HPDE6-E6E7 (cell line): Measurements from ENCODE around the gene LMBR1.
"Not testable (repeated sequence)": the region's sequence is repeated elsewhere in the genome, so short reads cannot be mapped to it uniquely, and the experiment has no call there.

Experiments used
- DNase-seq: peaks from one replicate; pipeline ENCODE4 v3.0.0; 2011; ENCODE audit warnings: missing footprints; ENCODE audit errors: extremely low spot score

Gene LMBR1

GRCh38 chr7:156906200-156906649 is 13.2 kb upstream of the LMBR1 start:
- DNase-seq = no peak

DNA sequence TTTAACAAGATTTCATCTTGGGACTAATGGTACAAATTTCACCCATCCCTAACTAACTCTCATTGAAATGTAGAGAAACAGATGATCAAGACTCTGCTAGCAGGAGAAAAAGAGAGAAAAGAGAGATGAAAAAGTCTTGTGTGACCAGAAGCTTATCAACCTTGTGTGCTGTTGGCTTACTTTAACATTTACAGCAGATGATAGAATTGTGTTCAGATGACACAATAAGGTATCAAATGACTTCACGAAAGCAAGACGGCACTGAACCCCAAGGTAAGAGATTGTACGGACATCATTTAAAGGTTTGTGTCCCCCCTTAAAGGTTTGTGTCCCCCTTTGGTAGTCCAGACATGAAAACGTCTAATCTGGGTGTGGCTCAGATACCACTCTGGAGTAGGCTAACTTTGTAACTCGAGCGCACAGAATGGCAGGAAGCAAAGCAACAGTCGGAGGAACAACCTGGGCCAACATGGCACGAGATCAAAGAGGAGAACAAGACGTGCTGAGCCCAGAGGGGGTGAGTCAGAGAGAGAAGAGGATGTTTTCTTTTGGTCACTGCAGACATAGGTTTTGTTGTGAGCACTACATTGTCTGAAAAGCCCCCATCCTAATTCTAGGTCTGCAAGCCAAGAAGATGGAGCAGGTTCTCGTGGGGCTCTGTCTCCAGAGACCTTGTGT is 10.4 kb upstream of the LMBR1 start:
- DNase-seq = peak; percentile 55

DNA sequence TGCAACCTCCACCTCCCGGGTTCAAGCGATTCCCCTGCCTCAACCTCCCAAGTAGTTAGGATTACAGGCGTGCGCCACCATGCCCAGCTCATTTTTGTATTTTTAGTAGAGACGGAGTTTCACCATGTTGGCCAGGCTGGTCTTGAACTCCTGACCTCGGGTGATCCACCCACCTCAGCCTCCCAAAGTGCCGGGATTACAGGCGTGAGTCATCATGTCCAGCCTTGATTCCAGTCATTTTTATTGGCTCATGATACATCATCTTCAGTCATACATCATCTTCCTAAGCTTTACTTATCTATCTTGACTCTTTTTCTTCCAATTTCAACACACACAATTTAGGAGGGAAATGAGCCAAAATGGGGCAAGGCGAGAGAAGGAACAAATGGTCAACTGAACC is 7.1 kb upstream of the LMBR1 start:
- DNase-seq = not testable (repeated sequence)

GRCh38 chr7:156898938-156899337 is 6.0 kb upstream of the LMBR1 start:
- no peak for DNase-seq

DNA sequence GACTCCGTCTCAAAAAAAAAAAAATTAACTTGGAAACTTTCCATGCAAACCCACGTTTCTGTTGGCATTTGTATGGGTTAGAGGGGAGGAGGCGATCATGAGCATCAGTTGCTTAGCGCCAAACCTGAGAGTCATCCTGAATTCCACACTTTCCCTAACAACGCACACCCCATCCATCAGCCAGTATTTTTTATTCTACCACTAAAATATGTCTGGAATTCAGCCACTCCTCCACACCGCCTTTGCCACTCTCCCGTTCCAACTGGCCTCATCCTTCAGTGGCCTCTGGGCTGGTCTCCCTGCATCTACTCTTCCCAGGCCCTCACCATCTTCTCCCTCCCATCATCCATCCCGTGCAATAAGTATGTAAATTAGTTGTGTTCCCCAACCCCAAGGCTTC is 4.7 kb upstream of the LMBR1 start:
- no peak for DNase-seq

DNA sequence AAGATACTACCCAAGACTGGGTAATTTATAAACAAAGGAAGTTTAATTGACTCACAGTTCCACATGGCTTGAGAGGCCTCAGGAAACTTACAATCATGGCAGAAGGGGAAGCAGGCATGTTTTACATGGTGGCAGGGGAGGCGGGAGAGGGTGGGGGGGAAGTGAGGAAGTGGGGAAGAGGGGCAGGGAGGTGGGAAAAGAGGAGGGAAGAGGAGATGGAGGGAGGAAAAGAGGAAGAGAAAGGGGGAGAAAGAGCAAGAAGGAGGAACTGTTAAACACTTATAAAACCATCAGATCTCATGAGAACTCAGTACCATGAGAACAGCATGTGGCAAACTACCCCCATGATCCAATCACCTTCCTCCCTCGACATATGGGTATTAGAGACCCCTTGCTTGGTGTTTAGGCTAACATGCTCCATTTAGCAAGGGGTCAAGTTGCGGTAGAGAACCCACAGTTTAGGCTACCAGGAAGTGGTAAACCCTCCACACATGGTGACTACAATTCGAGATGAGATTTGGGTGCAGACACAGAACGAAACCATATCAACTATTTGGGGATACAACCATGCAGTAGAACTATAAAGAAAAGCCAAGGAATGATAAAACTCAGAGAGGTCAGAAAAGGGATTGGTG is 3.5 kb upstream of the LMBR1 start:
- no peak for DNase-seq

DNA sequence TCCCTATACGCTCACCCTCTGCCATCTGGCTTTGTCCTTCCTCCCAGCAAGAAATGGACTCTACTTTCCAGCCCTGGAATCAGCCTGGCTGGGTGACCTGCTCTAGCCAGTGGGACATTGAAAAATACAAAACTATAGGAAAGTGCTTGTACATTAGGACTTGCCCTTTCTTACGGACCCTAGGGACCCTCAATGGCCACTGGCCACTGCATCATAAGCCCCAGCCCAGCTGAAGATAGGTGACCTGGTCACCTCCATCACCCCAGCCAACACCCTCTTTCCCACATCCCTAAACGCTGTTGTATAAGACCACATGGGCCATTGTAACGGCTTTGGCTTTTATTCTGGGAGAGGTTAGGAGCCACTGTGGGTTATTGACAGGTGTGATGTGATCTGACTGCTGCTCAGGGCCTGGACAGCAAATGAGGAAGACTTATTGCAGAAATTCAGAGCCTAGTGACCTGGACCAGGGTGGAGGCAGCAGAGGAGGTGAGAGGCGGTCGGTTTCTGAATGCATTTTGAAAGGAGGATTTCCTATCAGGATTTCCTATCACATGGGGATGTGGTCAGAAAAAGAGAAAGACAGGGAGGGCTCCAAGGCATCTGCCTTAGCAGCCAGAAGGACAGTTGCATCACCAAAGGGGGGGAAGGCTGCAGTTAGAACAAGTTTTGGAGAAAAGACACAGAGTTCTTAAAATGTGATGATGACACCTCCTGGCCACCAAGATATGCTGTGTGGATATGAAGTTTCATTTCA is 2.2 kb upstream of the LMBR1 start:
- no peak for DNase-seq

- peak; percentile 28 for DNase-seq
These were observed 742 bp downstream of the LMBR1 start for GRCh38 chr7:156892081-156892800.

GRCh38 chr7:156889746-156890145 is 3.2 kb downstream of the LMBR1 start:
- no peak for DNase-seq

DNA sequence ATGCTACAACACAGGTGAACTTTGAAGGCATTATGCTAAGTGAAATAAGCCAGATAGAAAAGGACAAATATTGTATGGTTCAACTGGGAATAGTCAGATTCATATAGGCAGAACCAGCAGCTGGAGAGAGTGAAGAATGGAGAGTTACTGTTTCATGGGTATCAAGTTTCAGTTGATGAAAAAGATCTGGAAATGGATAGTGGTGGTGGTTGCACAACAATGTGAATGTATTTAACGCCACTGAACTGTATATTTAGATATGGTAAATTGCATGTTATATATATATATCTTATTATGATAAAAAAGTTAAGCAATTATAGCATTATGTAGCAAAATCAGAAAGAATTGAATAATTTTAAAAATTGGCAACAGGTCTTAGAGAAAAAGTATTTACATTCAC is 3.9 kb downstream of the LMBR1 start:
- no peak for DNase-seq

DNA sequence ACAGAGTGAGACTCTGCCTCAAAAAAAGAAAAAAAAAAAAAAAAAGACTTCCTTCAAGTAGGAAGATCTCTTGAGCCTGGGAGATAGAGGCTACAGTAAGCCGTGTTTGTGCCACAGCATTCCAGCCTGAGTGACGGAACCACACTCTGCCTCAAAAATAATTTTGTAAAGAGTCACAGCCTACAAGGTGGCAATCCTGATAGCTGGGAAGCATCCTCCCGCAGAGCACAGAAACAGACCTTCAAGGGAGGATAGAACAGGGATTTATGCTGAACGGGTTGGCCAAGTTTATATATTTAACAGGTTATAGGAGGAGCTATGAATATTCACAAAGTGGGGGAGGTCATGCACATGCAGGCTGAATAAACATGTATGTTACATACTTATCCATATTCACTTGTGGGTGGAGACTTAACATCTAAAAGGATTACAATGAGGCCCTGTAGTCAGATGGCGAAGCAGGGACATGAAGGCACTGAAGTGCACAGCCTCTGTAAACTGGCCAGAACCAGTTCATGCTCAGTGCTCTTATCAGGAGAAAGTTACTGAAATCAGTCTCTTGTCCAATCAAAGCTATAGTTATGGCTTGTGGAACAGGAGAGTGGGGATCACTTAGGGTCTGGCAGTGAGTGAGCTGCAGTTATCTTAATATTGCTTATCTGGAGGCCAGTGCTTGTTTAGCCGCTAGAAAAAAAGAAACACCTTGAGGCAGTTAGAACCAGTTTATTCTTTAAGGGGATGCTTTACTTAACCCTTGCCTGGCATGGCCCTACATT is 6.8 kb downstream of the LMBR1 start:
- no peak for DNase-seq

DNA sequence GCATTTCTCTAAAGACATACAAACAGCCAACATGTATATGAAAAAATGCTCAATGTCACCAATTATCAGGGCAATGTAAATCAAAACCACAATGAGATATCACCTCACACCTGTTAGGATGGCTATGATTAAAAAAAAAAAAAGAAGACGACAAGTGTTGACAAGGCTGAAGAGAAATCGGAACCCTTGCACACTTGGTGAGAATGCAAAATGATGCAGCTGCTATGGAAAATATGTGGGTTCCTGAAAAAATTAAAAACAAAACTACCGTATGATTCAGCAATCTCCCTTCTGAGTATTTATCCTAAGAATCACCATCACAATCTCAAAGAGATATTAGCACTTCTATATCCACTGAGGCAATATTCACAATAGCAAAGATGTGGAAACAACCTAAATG is 11.3 kb downstream of the LMBR1 start:
- DNase-seq = no peak

DNA sequence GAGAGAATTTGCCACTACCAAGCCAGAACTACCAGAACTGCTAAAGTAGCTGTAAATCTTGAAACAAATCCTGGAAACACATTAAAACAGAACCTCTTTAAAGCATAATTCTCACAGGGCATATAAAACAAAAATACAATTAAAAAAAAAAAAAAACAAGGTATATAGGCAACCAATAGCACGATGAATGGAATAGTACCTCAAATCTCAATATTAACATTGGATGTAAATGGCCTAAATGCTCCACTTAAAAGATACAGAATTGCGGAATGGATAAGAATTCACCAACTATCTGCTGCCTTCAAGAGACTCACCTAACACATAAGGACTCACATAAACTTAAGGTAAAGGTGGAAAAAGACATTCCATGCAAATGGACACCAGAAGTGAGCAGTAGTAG is 17.2 kb downstream of the LMBR1 start:
- no peak for DNase-seq

- DNase-seq = not testable (repeated sequence)
These were observed 24.6 kb downstream of the LMBR1 start for GRCh38 chr7:156868363-156868762.

DNA sequence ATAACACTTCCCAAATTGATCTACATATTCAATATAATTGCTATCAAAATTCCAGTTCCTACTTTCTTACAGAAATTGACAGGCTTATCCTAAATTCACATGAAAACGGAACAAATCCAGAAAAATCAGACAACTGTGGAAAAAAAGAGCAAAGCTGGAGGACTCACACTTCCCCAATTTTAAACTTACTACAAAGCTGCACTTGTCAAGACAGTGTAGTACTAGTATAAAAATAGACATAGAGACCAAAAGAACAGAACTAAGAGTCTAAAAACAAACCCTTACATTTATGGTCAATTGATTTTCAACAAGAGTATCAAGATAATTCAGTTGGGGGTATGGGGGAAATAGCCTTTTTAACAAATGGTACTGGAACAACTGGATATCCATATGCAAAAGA is 27.5 kb downstream of the LMBR1 start:
- DNase-seq = no peak

- not testable (repeated sequence) for DNase-seq
These were observed 31.0 kb downstream of the LMBR1 start for GRCh38 chr7:156862022-156862421.

DNA sequence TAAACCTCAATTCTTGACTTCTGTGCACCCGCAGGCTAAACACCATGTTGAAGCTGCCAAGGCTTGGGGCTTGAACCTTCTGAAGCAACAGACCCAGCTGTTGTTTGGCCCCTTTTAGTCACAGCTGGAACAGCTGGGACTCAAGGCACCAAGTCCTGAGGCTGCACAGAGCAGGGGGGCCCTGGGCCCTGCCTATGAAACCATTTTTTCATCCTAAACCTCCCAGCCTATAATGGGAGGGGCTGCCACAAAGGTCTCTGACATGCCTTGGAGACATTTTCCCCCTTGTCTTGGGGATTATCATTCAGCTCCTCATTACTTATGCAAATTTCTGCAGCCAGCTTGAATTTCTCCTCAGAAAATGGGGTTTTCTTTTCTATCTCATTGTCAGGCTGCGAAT is 31.8 kb downstream of the LMBR1 start:
- DNase-seq = no peak

DNA sequence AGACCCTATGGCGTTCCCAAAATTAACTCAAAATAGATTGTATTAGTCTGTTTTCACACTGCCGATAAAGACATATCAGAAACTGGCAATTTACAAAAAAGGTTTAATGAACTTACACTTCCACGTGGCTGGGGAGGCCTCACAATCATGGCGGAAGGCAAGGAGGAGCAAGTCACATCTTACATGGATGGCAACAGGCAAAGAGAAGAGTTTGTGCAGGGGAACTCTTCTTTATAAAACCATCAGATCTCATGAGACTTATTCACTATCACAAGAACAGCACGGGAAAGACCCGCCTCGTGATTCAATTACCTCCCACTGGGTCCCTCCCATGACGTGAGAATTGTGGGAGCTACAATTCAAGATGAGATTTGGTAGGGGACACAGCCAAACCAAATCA is 32.9 kb downstream of the LMBR1 start:
- not testable (repeated sequence) for DNase-seq

GRCh38 chr7:156858523-156858922 is 34.5 kb downstream of the LMBR1 start:
- no peak for DNase-seq

- no peak for DNase-seq
These were observed 35.2 kb downstream of the LMBR1 start for GRCh38 chr7:156857757-156858156.

- no peak for DNase-seq
These were observed 38.3 kb downstream of the LMBR1 start for GRCh38 chr7:156854654-156855053.
